ENCODE measurements around the gene MAB21L4. TPM values are rescaled to one million over a fixed set of nuclear protein-coding genes. Genes with fewer than 3 reads are reported as not detected.

MAB21L4 gene
- total RNA-seq, 1 experiment from 2014 or later, result 0.21 TPM

DNA sequence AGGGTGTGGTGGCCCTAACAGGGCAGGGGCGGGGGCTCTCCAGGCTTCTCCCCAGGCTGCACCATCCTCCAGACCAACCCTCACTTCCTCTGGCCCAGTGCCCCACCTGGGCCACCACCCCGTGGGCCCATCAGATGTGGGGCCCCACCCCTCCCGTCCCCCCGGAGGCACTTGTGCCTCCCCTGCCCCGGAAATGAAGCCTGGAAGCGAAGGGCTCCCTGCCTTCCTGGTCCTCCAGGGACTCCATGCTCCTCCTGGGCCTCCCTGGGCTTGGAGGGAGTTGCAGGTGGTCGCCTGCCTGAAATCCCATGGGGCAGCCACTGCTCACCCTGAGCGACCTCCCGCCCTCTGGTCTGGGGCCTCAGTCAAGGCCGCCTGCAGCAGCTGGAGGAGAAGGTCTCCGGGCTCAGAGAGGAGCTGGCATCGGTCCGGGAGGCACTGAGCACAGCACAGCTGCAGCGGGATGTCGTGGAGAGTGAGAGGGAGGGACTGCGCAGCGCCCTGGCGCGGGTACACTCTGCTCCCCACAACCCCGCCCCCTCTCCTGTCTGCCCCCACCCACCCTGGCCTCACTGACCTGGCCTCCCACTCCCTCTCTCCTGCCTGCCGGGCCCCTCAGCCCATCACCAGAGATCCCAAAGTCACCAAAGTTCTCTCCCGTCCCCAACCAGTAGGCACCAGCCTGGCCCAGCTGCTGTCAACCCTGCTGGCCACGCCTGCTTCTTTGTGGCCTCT, 38.2 kb upstream of the MAB21L4 start:
- no peak overlapping the region for H3K4me3 ChIP-seq (ENCODE audit: low read depth in 2 of 2, low read length in 2 of 2)
- H3K27me3 ChIP-seq (ENCODE audit: control insufficient read depth, insufficient read depth, low read length), result peaks cover 6% of the 10 kb centered on the region
- no peaks in the 10 kb centered on the region; the same call in 1 of the 2 replicates for H3K9me3 ChIP-seq (ENCODE audit: control insufficient read depth, insufficient read depth, low read depth, low read length)
- no peak for DNase-seq (ENCODE audit: low read depth, low spot score)
- ATAC-seq, result no peak
- intact Hi-C loops (cut with micrococcal nuclease; ENCODE audit: unreplicated experiment), result no loop called here
- no TSS peak for BruUV-seq (replicated peaks)
- H3K27ac ChIP-seq (ENCODE audit: low read length), result no peak overlapping the region
- CTCF ChIA-PET, result interaction anchor here (1.1 kb wide), 1 partner anchor 20 kb away, joined by 3 read pairs; no protein-coding TSS in a partner anchor
- H3K4me1 ChIP-seq (ENCODE audit: control insufficient read depth, insufficient read depth, low read length), result no peaks in the 10 kb centered on the region
- POLR2A ChIA-PET, result no interaction called here
- no peak for TF ChIP-seq TCF7L2 (IDR thresholded peaks at IDR 0.05; ENCODE audit: low read depth, low read length)
- no peak for TF ChIP-seq POLR2AphosphoS5 (IDR thresholded peaks at IDR 0.05; ENCODE audit: low read depth, low read length)
- TF ChIP-seq, protein P1, sequence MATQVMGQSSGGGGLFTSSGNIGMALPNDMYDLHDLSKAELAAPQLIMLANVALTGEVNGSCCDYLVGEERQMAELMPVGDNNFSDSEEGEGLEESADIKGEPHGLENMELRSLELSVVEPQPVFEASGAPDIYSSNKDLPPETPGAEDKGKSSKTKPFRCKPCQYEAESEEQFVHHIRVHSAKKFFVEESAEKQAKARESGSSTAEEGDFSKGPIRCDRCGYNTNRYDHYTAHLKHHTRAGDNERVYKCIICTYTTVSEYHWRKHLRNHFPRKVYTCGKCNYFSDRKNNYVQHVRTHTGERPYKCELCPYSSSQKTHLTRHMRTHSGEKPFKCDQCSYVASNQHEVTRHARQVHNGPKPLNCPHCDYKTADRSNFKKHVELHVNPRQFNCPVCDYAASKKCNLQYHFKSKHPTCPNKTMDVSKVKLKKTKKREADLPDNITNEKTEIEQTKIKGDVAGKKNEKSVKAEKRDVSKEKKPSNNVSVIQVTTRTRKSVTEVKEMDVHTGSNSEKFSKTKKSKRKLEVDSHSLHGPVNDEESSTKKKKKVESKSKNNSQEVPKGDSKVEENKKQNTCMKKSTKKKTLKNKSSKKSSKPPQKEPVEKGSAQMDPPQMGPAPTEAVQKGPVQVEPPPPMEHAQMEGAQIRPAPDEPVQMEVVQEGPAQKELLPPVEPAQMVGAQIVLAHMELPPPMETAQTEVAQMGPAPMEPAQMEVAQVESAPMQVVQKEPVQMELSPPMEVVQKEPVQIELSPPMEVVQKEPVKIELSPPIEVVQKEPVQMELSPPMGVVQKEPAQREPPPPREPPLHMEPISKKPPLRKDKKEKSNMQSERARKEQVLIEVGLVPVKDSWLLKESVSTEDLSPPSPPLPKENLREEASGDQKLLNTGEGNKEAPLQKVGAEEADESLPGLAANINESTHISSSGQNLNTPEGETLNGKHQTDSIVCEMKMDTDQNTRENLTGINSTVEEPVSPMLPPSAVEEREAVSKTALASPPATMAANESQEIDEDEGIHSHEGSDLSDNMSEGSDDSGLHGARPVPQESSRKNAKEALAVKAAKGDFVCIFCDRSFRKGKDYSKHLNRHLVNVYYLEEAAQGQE (IDR thresholded peaks at IDR 0.05; ENCODE audit: insufficient read depth in 1 of 2, low read depth in 2 of 2, low read length in 1 of 2), result no peak
- TF ChIP-seq SIN3A (IDR thresholded peaks at IDR 0.05; ENCODE audit: borderline replicate concordance, insufficient read depth, low read depth, low read length), result no peak
- TF ChIP-seq, protein P2, sequence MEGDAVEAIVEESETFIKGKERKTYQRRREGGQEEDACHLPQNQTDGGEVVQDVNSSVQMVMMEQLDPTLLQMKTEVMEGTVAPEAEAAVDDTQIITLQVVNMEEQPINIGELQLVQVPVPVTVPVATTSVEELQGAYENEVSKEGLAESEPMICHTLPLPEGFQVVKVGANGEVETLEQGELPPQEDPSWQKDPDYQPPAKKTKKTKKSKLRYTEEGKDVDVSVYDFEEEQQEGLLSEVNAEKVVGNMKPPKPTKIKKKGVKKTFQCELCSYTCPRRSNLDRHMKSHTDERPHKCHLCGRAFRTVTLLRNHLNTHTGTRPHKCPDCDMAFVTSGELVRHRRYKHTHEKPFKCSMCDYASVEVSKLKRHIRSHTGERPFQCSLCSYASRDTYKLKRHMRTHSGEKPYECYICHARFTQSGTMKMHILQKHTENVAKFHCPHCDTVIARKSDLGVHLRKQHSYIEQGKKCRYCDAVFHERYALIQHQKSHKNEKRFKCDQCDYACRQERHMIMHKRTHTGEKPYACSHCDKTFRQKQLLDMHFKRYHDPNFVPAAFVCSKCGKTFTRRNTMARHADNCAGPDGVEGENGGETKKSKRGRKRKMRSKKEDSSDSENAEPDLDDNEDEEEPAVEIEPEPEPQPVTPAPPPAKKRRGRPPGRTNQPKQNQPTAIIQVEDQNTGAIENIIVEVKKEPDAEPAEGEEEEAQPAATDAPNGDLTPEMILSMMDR (IDR thresholded peaks at IDR 0.05), result no peak
- in situ Hi-C loops (cut with HindIII; ENCODE audit: low pct_unique_long_range_greater_than_20kb, low sequenced_read_pairs), result no loop called here
- no peaks in the 10 kb centered on the region for H3K36me3 ChIP-seq (ENCODE audit: control insufficient read depth, insufficient read depth, low read length)

DNA sequence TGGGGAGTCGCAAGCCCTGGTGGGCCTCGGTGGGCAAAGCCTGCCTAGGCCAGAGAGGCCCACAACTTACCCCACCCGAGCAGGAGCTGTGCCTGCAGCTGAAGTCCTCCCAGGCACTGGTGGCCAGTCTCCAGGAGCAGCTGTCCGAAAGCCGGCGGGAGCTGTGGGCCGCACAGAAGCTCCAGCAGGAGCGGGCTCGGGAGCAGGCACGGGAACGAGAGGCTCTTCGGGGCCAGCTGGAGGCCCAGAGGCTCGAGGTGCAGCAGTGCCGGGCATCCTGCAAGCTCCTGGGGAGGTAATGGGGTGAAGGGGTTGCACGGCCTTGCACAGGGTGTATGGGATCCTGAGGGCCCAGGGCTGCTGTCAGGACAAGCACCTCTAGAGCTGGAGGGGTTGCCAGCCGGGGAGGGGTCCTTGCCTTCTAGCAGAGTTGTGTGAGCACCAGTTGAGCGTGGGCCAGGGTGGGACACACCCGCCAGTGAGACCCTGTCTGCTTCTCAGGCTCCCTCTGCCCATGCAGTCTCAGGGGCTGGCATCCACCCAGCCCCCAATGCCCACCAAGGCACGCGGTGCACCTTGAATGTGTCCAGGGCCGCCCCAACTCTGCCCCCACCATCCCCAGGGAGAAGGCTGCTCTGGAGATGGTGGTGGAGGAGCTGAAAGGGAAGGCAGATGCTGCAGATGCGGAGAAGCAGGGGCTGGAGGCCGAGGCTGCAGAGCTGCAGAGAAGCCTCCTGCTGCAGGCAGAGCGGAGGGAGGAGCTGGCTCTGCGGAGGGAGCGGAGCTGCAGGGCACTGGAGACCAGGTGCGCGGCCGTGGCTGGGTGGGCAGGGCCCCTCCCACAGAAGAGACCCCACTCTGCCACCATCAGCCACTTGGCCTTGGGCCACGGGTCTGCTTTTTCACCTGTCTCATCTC, 37.4 kb upstream of the MAB21L4 start:
- ATAC-seq (no peak), DNase-seq (ENCODE audit: low read depth, low spot score) (no peak)
- Histone ChIP-seq H3K4me1 (ENCODE audit: control insufficient read depth, insufficient read depth, low read length) (no peaks in the 10 kb centered on the region), H3K9me3 (ENCODE audit: control insufficient read depth, insufficient read depth, low read depth, low read length) (no peaks in the 10 kb centered on the region; the same call in 1 of the 2 replicates), H3K4me3 (ENCODE audit: low read depth in 2 of 2, low read length in 2 of 2) (no peak overlapping the region), H3K27me3 (ENCODE audit: control insufficient read depth, insufficient read depth, low read length) (peaks cover 2% of the 10 kb centered on the region; the same call in 1 of the 2 replicates), H3K27ac (ENCODE audit: low read length) (no peak overlapping the region), H3K36me3 (ENCODE audit: control insufficient read depth, insufficient read depth, low read length) (no peaks in the 10 kb centered on the region)
- intact Hi-C loops (cut with micrococcal nuclease; ENCODE audit: unreplicated experiment) (no loop called here), in situ Hi-C loops (cut with HindIII; ENCODE audit: low pct_unique_long_range_greater_than_20kb, low sequenced_read_pairs) (no loop called here)
- ChIA-PET CTCF (interaction anchor here (1.1 kb wide), 1 partner anchor 19 kb away, joined by 3 read pairs; no protein-coding TSS in a partner anchor), POLR2A (no interaction called here)
- no peak for TF ChIP-seq TCF7L2 (IDR thresholded peaks at IDR 0.05; ENCODE audit: low read depth, low read length)
- TF ChIP-seq, protein P2 (IDR thresholded peaks at IDR 0.05), result no peak
- no peak for TF ChIP-seq POLR2AphosphoS5 (IDR thresholded peaks at IDR 0.05; ENCODE audit: low read depth, low read length)
- no peak for TF ChIP-seq SIN3A (IDR thresholded peaks at IDR 0.05; ENCODE audit: borderline replicate concordance, insufficient read depth, low read depth, low read length)
- TF ChIP-seq, protein P1 (IDR thresholded peaks at IDR 0.05; ENCODE audit: insufficient read depth in 1 of 2, low read depth in 2 of 2, low read length in 1 of 2), result no peak
- no TSS peak for BruUV-seq (replicated peaks)
